Retinal pigment epithelial cell (primary cell): ENCODE data around the gene ZNF729.
"Not testable (repeated sequence)": the region's sequence is repeated elsewhere in the genome, so short reads cannot be mapped to it uniquely, and the experiment has no call there.

Source experiments
- DNase-seq: peaks from one replicate; pipeline ENCODE4 v3.0.0-alpha.2; 2010; ENCODE audit warnings: low read depth
- H3K4me3 ChIP-seq: 2 replicates; pipeline ENCODE4 v1.5.1; 2011; ENCODE audit warnings: mild to moderate bottlenecking, low read length, control low read depth, moderate library complexity
- TF ChIP-seq, protein P1 (sequence below): conservative IDR thresholded peaks from 2 replicates; pipeline ENCODE4 v1.5.1; 2011; ENCODE audit warnings: low read depth, low read length, control low read depth, inconsistent platforms

The ZNF729 gene

GRCh38 chr19:22286151-22286810 is at the start of gene ZNF729:
Gene ZNF729 (plus strand): TSS chr19:22286441. CDS start chr19:22286526, 85 bp downstream.
- no peak for DNase-seq
- no peak within 1 kb of the TSS for H3K4me3 ChIP-seq
- TF ChIP-seq, protein P1, sequence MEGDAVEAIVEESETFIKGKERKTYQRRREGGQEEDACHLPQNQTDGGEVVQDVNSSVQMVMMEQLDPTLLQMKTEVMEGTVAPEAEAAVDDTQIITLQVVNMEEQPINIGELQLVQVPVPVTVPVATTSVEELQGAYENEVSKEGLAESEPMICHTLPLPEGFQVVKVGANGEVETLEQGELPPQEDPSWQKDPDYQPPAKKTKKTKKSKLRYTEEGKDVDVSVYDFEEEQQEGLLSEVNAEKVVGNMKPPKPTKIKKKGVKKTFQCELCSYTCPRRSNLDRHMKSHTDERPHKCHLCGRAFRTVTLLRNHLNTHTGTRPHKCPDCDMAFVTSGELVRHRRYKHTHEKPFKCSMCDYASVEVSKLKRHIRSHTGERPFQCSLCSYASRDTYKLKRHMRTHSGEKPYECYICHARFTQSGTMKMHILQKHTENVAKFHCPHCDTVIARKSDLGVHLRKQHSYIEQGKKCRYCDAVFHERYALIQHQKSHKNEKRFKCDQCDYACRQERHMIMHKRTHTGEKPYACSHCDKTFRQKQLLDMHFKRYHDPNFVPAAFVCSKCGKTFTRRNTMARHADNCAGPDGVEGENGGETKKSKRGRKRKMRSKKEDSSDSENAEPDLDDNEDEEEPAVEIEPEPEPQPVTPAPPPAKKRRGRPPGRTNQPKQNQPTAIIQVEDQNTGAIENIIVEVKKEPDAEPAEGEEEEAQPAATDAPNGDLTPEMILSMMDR: no peak

- H3K4me3 ChIP-seq: no peak overlapping the region
- no peak for DNase-seq
- TF ChIP-seq, protein P1: no peak
Measured at GRCh38 chr19:22256856-22257255, 29.4 kb upstream of the ZNF729 start.

- no peak for DNase-seq
- no peak overlapping the region for H3K4me3 ChIP-seq
- TF ChIP-seq, protein P1: no peak
Measured at GRCh38 chr19:22257381-22257780, 28.9 kb upstream of the ZNF729 start.

DNA sequence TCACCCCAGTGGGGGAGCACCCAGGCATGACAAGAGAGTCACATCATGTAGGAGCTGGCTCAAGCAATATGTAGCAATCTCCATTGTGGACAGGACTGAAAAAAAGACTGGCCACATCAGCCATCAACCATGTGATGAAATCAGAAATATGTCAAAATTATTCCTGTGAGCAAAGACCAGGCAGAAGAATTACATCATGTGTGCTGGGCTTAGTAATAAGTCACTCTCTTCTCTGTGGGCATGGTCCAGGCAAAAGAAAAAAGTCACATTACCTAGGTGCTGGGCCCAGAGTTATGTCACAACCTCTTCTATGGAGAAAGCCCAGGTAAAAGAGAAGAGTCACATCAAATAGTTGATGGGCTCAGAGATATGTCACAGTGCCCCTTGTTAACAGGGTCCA is 28.3 kb upstream of the ZNF729 start:
- TF ChIP-seq, protein P1: no peak
- H3K4me3 ChIP-seq: no peak overlapping the region
- no peak for DNase-seq

GRCh38 chr19:22260499-22260898 is 25.7 kb upstream of the ZNF729 start:
- no peak for DNase-seq
- TF ChIP-seq, protein P1: no peak
- H3K4me3 ChIP-seq: no peak overlapping the region

- DNase-seq: no peak
- H3K4me3 ChIP-seq: no peak overlapping the region
- TF ChIP-seq, protein P1: no peak
Measured at GRCh38 chr19:22261596-22261995, 24.6 kb upstream of the ZNF729 start.

GRCh38 chr19:22263121-22263520 is 23.1 kb upstream of the ZNF729 start:
- DNase-seq: no peak
- TF ChIP-seq, protein P1: no peak
- no peak overlapping the region for H3K4me3 ChIP-seq

GRCh38 chr19:22321554-22321953 is 35.3 kb downstream of the ZNF729 start:
- not testable (repeated sequence) for H3K4me3 ChIP-seq, DNase-seq
